ENCODE results near the gene SQOR.
A peak's percentile ranks its signal among the peaks of the same experiment; 100 is the strongest.

SQOR gene

DNA sequence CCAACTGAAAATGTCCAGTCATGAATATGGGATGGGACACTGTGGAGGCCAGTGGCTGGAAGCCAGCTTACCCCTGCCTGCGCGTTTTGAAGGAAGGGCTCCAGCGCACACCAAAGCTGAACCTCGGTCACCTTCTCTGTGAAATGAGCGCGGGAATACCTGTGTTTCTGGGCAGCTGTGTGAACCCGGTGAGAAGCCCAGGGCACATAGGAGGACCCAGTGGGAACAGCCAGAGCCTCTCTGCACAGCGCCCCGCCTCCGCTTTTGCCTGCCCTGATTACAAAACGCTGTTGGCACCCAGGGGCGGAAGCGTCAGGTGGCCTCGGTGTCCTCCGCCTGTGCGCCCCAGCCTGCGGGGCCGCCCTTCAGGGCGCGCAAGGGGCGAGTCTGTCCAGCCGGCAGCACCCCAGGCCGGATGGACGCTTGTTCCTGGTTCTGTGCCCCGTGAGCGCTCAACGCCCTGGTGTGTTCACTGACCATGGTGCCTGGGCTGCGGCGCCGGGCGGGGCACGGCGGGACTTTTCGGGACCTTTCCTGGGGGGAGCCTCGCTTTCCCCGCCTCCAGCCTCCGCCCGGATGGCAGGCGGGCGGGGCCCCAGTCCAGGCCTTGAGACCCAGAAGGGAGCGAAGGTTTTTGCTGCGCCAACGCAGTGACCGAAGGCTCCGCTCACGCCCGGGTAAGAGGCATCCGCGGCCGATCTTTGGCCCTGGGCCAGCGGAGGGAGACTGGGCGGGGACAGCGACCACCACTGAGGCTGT lies at the start of gene SQOR:
SQOR (plus strand) TSS at position 598 of the 759 bp plus-strand sequence. CDS start 23,895 bp downstream, outside the sequence.
- peak; percentile 87 for DNase-seq (ENCODE audit: low spot score)

DNA sequence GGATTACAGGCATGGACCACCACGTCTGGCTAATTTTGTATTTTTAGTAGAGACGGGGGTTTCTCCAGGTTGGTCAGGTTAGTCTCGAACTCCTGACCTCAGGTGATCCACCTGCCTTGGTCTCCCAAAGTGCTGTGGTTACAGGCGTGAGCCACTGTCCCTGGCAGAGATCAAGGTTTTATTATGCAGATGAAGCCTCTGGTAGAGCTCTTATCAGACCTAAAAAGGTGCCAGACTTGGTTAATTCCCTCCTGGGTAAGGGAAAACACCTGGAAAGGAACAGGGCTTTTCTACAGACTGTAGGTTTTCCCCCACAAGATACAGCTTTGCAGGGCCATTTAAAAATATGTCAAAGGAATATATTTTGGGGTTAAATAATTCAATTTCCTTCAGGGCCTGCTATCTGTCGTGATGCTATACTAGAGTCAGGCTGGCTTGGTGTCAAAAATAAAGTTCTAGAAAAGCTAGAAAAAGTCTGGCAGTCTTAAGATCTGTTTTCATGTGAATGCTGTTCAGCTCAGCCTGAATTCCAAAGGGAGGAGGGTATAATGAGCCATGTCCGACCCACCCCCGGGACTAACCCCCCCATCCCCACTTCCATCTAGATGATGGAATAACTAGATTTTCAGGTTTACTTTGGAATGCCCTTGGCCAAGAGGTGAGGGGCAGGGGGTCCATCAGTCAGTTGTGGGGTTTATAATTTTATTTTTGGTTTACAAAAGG lies 49.6 kb upstream of the SQOR start:
- no peak for DNase-seq (ENCODE audit: low spot score)

DNA sequence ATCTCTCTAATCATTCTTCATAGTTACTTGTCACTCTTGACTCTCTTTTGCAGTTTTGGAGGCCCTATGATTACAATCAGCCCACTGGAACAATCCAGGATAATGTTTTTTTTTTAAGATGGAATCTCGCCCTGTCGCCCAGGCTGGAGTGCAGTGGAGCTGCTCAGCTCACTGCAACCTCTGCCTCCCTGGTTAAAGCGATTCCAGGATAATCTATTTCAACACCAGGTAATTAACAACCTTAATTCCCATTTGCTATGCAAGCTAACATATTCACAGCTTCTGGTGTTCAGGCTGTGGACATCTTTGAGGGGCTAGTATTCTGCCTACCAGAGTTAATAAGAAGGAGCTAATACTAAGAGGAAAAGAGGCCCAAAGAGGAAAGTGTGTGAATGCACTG lies 48.7 kb upstream of the SQOR start:
- no peak for DNase-seq (ENCODE audit: low spot score)

DNA sequence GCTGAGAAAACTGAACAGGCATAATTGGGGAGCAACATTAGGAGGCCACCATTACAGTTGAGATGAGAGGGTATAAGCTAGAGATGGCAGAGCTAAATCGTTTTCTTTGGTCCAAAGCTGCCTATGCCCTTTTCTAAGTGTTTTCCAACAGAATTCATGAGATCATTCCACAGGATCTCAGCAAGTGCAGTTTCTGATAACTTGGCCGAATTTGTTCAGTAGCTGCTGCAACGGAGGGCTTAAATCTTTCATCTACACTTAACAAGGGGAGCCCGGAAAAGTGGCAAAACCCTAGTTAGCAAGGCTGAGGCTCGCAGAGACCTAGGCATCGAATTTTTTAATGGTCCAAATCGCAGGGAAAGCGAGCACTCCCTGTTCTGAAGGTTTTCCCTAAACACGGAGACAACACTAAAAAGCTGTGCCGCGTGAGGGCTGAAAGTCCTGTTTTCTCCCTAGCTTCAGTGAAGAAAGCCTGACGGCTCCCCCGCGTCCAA lies 48.2 kb upstream of the SQOR start:
- DNase-seq (ENCODE audit: low spot score) = no peak

DNA sequence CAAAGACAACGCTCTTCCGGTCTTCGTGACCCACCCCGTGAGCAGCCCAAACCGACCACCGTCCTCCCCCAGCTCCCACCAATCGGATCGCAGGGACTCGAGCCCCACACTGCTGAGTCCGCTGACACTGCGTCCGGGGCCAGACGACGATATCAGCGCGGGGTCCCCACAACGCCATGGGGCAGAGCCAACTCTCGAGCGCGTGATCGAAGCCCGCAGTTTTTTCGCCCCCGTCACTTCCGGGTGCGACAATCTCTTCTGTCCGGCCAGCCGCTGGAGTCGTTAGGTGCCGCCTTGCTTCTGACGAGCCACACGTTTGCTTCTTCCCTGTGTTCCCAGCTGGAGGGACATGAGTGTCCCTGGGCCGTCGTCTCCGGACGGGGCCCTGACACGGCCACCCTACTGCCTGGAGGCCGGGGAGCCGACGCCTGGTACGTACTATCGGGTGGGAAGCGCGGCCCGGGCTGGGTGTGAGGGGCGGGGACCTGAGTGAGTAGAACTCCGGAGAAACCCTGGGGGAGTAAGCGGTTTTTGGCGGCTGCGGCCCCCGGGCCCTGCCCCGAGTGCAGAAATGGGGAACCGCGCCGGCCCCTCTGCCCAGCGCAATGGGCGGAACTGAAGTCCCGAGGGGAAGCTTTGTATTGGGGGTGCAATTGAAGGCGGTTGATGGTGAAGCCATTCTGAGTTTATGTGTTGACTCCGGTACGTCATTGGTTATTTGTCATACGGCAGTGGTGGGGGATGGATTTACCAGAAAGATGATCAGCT lies 47.5 kb upstream of the SQOR start, which contains the start of gene BLOC1S6:
BLOC1S6 (plus strand) TSS at position 285 of the 768 bp plus-strand sequence; CDS start at position 350, 65 bp downstream.
- DNase-seq (ENCODE audit: low spot score) = peak; percentile 95

DNA sequence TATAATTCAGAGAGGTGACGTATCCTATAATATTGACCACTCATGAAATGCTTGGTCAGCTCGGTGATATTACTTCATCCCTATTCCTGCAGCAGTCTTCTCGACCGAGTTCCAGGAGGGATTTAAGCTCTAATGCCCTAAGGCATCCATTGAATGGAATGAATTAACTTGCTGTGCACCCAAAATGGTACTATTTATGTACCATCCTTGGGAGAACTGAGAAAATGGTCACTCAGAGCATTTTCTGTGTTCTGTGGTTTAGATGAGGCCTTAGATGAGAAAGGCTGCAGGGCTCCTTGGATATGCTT lies 47.0 kb upstream of the SQOR start:
- DNase-seq (ENCODE audit: low spot score) = no peak

DNA sequence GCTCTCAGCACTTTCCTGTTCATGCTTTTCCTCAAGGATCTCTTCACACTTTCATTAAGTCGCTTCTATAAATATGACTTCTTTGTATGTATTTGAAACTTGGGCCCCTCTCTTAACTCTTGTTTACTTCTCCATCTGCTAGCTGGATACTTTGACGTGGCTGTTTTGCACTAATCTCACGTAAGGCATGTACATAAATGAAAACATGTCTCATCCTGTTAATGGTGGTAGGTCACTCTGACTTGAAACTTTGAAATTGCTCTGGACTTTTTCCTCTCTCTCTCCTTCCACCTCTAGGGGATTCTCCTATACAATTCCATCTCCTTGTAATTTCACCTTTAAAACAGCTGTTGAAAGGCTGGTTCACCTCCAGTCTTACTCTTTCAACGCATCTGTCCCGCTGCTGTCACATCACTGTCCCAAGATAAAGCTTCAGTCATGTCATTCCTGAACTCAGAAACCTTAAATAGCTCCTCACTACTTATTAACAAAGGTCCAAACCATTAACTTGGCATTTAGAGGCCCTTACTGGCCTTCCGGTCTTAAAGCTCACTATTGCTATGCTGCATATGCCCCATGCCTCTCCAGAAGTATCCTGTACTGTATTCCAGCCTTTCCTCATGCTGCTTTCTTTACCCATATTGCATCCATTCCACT lies 46.5 kb upstream of the SQOR start:
- DNase-seq (ENCODE audit: low spot score) = peak; percentile 58

DNA sequence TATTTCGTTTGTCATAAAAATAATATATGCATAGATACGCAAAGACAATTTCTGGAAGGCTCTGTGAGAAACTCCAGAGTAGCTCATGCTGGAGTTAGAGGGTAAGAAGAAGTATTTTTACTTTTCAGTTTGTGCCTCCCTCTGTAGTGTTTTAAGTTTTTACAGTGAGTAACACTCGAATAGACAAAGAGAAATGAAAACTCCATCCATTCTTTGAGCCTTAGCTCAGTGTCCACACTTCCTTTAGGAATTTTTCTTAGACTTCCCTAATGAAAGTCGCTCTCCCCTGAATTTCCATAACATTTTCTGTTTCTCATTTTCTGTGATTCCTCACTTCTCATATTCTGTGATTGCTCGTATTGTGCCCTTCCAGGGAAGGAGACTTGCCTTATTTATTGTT lies 45.6 kb upstream of the SQOR start:
- peak; percentile 44 for DNase-seq (ENCODE audit: low spot score)

DNA sequence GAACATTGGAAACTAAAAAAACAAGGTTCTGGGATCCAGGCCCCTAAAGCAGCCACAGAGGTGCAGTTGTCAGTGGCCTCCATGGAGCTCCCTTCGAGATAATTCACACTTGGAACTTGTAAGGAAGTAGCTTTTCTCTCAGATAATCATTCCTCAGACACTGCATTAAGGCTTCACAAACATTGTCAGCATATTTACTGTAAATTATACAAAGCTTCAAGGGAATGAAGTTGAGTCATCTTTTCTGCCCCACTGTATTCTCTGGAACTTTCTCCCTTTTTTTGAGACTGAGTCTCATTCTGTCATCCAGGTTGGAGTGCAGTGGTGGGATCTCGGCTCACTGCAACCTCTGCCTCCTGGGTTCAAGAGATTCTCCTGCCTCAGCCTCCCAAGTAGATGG lies 40.5 kb upstream of the SQOR start:
- no peak for DNase-seq (ENCODE audit: low spot score)

DNA sequence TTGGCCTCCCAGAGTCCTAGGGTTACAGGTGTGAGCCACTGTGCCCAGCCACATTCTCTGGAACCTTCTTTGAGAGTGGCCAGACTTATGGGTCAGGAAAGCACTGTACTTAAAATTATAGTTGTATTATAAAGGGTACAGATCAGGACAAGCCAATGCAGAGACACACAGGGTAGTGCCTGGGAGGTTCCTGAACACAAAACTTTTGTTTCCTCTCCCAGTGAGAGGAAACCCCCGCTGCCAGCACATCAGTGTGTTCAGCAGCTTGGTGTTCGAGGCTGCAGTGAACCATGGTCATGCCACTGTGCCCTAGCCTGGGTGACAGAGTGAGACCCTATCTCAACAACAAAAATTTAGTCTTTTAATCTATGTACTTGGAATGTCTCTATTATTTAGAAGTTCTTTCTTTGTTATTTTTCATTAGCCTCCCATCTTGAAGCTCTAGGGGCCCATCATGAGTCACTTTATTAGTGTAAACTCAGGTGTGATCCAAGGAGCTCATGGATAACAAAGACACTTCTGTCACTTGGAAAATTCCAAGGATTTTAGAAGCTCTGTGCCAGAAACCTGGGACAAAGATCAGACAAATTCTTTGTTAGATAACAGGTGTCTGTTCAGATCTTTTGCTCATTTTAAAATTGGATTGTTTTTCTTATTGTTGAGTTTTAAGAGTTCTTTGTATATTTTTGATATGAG lies 39.8 kb upstream of the SQOR start:
- no peak for DNase-seq (ENCODE audit: low spot score)

DNA sequence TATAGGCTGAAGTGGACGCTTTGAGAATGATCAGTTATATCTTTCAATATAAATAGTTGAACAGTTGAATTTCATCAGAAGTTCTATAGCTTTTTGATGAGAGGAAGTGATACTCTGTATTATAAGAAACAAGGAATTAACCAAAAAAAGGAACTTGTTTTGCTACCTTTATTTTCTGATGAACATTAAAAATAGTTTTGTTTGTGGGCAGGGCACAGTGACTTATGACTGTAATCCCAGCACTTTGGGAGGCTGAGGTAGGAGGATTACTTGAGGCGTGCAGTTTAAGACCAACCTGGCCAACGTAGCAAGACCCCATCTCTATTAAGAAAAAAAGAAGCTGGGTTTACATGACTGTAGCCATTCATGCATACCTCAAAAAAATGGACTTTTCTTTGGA lies 30.9 kb upstream of the SQOR start:
- no peak for DNase-seq (ENCODE audit: low spot score)

DNA sequence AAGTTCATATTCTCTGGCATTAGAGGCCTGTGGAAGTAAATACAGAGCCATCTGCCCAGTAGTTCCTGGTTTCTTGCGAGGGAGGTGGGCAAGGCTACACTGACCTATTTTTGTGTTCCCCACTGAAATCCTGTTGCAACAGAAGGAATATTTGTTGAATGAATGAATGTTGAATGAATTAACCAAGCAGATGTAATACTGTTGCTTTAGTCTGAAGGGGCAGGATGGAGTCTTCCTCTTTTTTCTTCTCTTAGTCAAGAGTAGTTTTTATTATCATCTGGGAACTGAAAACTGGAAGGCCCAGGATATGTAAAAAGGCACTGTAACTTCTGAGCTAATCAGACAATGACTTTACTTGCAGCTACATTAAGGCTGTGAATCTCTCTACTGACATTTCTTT lies 30.5 kb upstream of the SQOR start:
- no peak for DNase-seq (ENCODE audit: low spot score)

DNA sequence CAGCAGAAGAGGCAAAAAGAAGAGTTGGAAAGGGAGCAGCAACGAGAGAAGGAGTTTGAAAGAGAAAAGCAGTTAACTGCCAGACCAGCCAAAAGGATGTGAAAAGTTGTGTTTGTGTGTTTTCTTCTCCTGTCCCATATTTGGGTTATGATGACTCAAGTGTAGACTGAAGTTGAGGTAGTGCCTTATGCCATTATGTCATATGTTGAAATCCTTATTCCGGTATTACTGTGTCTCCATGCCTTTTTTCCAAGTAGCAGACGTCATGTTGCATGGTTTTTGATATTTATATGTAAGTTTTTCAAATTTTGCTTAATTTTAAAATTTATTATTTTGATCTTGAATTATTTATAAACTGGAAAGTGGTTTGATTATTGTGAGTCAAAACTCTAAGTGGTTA lies 28.4 kb upstream of the SQOR start:
- no peak for DNase-seq (ENCODE audit: low spot score)

DNA sequence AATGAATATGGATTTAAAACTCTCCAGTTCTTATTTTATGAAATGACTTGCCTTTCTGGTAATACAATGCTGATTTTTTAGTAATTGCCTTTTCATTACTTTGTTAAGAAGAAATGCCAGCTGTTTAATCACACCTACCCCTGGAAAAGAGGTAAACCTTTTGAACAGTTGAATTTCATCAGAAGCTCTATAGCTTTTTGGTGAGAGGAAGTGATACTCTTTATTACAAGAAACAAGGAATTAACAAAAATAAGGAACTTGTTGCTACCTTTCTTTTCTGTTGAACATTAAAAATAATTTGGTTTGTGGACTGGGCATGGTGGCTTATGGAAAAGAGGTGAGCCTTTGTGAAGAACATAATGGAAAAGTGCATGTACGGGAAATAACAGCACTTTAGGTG lies 28.0 kb upstream of the SQOR start:
- DNase-seq (ENCODE audit: low spot score) = no peak

DNA sequence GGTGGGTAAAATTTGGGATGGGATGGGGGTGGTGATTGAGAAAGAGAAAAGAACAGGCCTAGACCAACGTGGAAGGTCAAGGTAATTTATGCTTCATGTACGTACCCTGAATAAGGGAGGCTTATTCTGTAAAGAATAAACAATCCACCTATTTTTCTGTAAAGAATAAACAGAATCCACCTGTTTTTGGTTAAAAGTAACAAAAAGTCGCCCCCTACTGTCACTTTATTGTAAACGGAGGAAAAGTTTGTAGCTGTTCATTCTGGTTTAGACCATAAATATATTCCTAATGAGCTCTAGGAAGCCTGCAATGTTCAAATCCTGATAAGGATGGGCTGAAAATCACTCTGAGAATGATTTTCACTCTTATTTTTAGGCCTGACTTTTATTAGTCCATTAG lies 23.5 kb upstream of the SQOR start:
- DNase-seq (ENCODE audit: low spot score) = peak; percentile 55

DNA sequence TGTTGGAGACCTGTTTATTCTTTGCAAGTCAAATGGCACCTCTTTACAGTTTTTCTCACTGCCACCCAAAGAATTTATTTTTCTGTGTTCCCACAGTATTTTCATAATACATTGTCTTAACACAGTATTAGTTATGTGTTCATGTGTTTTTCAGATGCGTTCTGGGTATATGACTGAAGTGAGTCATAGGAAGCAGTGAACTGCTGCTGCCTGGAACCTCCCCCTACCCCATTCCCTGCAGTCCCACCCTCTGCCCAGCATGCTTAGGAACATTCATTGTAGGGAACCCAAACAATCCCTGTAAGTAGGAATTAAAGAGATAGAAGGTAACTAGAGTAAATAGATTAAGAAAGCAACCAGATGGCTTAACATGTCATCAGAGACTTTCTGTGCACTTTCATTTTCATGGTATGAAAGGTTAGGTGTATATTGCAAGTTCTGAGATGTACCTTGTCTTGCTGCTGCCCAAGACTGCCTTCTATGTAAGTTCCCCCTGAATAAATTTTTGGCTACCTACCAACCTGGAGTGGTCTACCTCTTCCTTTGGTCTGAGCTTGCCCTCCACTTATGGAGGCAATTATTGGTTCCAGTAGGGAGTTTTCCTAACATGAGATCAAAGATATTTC lies 21.9 kb upstream of the SQOR start:
- DNase-seq (ENCODE audit: low spot score) = peak; percentile 51

DNA sequence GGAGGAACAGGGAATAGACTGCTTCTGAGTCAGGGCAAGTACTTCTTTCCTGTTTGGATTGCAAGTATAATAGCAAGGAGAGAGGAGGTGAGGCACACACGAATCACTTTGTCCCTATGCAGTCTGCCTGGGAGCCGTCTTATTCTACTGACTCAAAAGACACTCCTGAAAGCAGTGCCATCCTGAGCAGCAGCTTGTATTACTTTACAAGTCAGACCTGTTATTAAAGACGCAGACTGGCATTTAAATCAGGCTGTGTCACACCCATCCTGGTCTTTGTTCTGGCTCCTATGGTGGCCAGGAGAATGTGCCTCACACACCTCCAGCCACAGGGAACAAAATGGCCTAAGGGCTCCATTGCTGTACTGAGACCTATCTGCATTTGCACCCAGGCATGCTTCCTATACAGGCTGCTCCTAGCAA lies 17.9 kb upstream of the SQOR start:
- DNase-seq (ENCODE audit: low spot score) = peak; percentile 37

DNA sequence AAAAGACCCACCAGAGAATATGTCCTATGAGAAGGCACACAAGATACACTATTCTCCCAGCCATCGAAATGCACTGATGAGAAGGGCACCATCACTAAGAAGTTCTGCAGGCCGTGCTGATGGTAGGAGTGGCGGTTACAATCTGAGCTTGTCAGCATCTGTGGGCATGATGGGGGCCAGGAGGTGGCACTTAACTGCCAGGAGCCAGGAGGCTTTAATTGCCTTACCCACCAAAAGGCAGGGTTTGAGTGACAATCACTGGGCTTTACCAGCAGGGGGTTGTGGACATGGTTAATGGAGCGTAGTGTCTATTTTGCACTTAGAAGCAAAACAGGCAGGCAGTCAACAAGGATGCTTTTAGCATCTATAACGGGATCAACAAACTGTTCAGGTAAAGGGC lies 16.0 kb upstream of the SQOR start:
- DNase-seq (ENCODE audit: low spot score) = no peak

DNA sequence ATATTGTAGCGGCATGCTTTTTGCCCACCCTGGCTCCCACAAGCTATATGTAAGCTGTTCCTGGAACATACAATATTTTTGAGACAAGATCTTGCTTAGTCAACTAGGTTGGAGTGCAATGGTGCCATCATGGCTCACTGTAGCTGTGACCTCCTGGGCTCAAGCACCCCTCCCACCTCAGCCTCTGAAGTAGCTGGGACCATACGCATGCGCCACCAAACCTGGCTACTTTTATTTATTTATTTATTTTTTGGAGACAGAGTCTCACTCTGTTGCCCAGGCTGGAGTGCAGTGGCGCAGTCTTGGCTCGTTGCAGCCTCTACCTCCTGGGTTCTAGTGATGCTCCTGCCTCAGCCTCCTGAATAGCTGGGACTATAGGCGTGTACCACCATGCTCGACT lies 6.7 kb upstream of the SQOR start:
- DNase-seq (ENCODE audit: low spot score) = no peak

DNA sequence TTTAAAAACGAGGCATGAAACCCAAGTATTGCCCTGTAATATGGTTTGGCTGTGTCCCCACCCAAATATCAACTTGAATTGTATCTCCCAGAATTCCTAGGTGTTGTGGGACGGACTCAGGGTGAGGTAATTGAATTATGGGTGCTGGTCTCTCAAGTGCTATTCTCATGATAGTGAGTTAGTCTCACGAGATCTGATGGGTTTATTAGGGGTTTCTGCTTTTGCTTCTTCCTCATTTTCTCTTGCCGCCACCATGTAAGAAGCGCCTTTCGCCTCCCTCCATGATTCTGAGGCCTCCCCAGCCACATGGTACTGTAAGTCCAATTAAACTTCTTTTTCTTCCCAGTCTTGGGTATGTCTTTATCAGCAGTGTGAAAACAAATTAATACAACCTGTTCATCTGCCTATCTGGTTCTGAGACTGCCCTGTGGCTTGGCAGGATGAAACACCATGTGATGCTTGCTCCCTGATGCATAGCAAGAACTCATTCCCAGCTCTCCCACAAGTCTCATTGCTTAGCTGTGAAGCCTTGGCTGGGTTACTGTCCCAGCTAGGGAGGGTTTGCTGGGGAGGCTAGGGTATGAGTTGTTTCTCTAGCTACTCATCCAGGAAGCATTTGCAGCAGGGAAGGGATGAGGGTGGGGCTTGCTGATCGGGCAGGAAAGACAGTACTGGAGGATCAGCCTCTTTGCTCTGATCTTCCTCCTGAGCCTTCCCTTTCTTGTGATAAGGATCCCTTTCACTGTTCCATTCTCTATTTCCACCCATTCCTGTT lies 3.7 kb upstream of the SQOR start:
- DNase-seq (ENCODE audit: low spot score) = peak; percentile 87

All from RKO (cell line).